H9 (cell line): Measurements from ENCODE around the gene TCEA2. TPM values are rescaled to one million over a fixed set of nuclear protein-coding genes. Genes with fewer than 3 reads are reported as not detected.
A peak's percentile ranks its signal among the peaks of the same experiment; 100 is the strongest.

Experiments used
- DNase-seq: peaks from one replicate; pipeline ENCODE4 v3.0.0-alpha.2; 2017
- H2AFZ ChIP-seq: one replicate; pipeline ENCODE4 v1.6.1; 2013; ENCODE audit warnings: mild to moderate bottlenecking, low read length, control low read depth, moderate library complexity
- H2AK5ac ChIP-seq: 2 replicates; pipeline ENCODE4 v1.6.1; 2013; ENCODE audit warnings: low read length, control low read depth, mixed read lengths; ENCODE audit not compliant: insufficient read length
- H2BK120ac ChIP-seq: one replicate; pipeline ENCODE4 v1.6.1; 2013; ENCODE audit warnings: low read depth, mild to moderate bottlenecking, low read length, control low read depth, inconsistent platforms; ENCODE audit not compliant: poor library complexity, severe bottlenecking
- H2BK12ac ChIP-seq: 2 replicates; pipeline ENCODE4 v1.6.1; 2013; ENCODE audit warnings: low read length, control low read depth, mixed read lengths, low read depth; ENCODE audit not compliant: insufficient read length
- H2BK15ac ChIP-seq: 2 replicates; pipeline ENCODE4 v1.6.1; 2013; ENCODE audit warnings: low read depth, low read length, control low read depth
- H2BK20ac ChIP-seq: one replicate; pipeline ENCODE4 v1.6.1; 2013; ENCODE audit warnings: low read depth, mild to moderate bottlenecking, low read length, control low read depth, inconsistent platforms; ENCODE audit not compliant: poor library complexity, severe bottlenecking
- H2BK5ac ChIP-seq: 2 replicates; pipeline ENCODE4 v1.6.1; 2013; ENCODE audit warnings: low read length, control low read depth, mixed read lengths; ENCODE audit not compliant: insufficient read length
- H3K14ac ChIP-seq: 2 replicates; pipeline ENCODE4 v1.6.1; 2013; ENCODE audit warnings: low read length, control low read depth; ENCODE audit not compliant: insufficient read depth
- H3K18ac ChIP-seq: 2 replicates; pipeline ENCODE4 v1.6.1; 2013; ENCODE audit warnings: low read depth, mild to moderate bottlenecking, mixed read lengths, low read length, control low read depth; ENCODE audit not compliant: insufficient read length
- H3K23ac ChIP-seq: 2 replicates; pipeline ENCODE4 v1.6.1; 2013; ENCODE audit warnings: low read length, control low read depth, mixed read lengths, low read depth; ENCODE audit not compliant: insufficient read length
- H3K23me2 ChIP-seq: 2 replicates; pipeline ENCODE4 v1.6.1; 2013; ENCODE audit warnings: low read depth, mild to moderate bottlenecking, mixed read lengths, low read length, control low read depth; ENCODE audit not compliant: insufficient read length, poor library complexity, severe bottlenecking
- H3K27ac ChIP-seq: 2 replicates; pipeline ENCODE4 v1.5.1; 2013; ENCODE audit warnings: low read length, control low read depth, mixed read lengths, low read depth; ENCODE audit not compliant: insufficient read length
- H3K27me3 ChIP-seq: 2 replicates; pipeline ENCODE4 v1.6.1; 2013; ENCODE audit warnings: low read length, control low read depth, inconsistent platforms; ENCODE audit not compliant: insufficient read depth
- H3K4ac ChIP-seq: 2 replicates; pipeline ENCODE4 v1.6.1; 2013; ENCODE audit warnings: low read depth, mild to moderate bottlenecking, control low read depth, inconsistent platforms, low read length, moderate library complexity
- H3K4me1 ChIP-seq: 2 replicates; pipeline ENCODE4 v1.6.1; 2013; ENCODE audit warnings: low read length, control low read depth, inconsistent platforms; ENCODE audit not compliant: insufficient read depth
- H3K4me2 ChIP-seq: 2 replicates; pipeline ENCODE4 v1.6.1; 2013; ENCODE audit warnings: low read length, control low read depth, mixed read lengths; ENCODE audit not compliant: insufficient read length, insufficient read depth
- H3K56ac ChIP-seq: 2 replicates; pipeline ENCODE4 v1.6.1; 2013; ENCODE audit warnings: low read depth, mild to moderate bottlenecking, mixed read lengths, low read length, control low read depth; ENCODE audit not compliant: insufficient read length
- H3K79me1 ChIP-seq: 2 replicates; pipeline ENCODE4 v1.6.1; 2013; ENCODE audit warnings: low read depth, mild to moderate bottlenecking, moderate library complexity, low read length, control low read depth, inconsistent platforms; ENCODE audit not compliant: insufficient read depth, poor library complexity, severe bottlenecking
- H3K79me2 ChIP-seq: 2 replicates; pipeline ENCODE4 v1.6.1; 2013; ENCODE audit warnings: low read length, control low read depth, inconsistent platforms; ENCODE audit not compliant: insufficient read depth
- H3K9ac ChIP-seq: 2 replicates; pipeline ENCODE4 v1.6.1; 2013; ENCODE audit warnings: low read length, control low read depth, mixed read lengths; ENCODE audit not compliant: insufficient read length; ENCODE audit errors: extremely low read depth
- H3K9me3 ChIP-seq: one replicate; pipeline ENCODE4 v1.6.1; 2013; ENCODE audit warnings: low read depth, low read length, inconsistent platforms; ENCODE audit not compliant: control insufficient read depth
- H3T11ph ChIP-seq: one replicate; pipeline ENCODE4 v1.6.1; 2013; ENCODE audit warnings: mild to moderate bottlenecking, low read length, control low read depth, inconsistent platforms
- H4K20me1 ChIP-seq: one replicate; pipeline ENCODE4 v1.6.1; 2013; ENCODE audit not compliant: control insufficient read depth, insufficient read length, insufficient read depth
- H4K5ac ChIP-seq: 2 replicates; pipeline ENCODE4 v1.6.1; 2013; ENCODE audit warnings: low read depth, mild to moderate bottlenecking, mixed read lengths, low read length, control low read depth; ENCODE audit not compliant: insufficient read length
- H4K8ac ChIP-seq: replicated peaks from 2 replicates; pipeline ENCODE4 v1.6.1; 2013; ENCODE audit warnings: low read length, control low read depth, mixed read lengths, low read depth; ENCODE audit not compliant: insufficient read length
- H4K91ac ChIP-seq: 2 replicates; pipeline ENCODE4 v1.6.1; 2013; ENCODE audit warnings: low read depth, mild to moderate bottlenecking, moderate library complexity, mixed read lengths, low read length, control low read depth; ENCODE audit not compliant: insufficient read length
- H3K27ac Mint-ChIP-seq, 3 experiments: 2 replicates in 2 of 3; 3 replicates in 1 of 3; pipeline ENCODE4 v1.8.0; 2020 to 2021; ENCODE audit warnings: mixed read lengths in 3 of 3, mild to moderate bottlenecking in 1 of 3, moderate library complexity in 1 of 3
- H3K27me3 Mint-ChIP-seq: 2 replicates; pipeline ENCODE4 v1.8.0; 2021; ENCODE audit warnings: low read depth, mild to moderate bottlenecking, moderate library complexity, mixed read lengths
- H3K36me3 Mint-ChIP-seq, 3 experiments: 2 replicates in 2 of 3; 3 replicates in 1 of 3; pipeline ENCODE4 v1.8.0; 2020 to 2021; ENCODE audit warnings: low read depth in 3 of 3, mixed read lengths in 3 of 3; ENCODE audit not compliant: insufficient read depth in 1 of 3
- H3K4me1 Mint-ChIP-seq, 2 experiments: 2 replicates each; pipeline ENCODE4 v1.8.0; 2020; ENCODE audit warnings: mixed read lengths in 2 of 2
- H3K4me3 Mint-ChIP-seq, 2 experiments: 2 replicates in 1 of 2; 3 replicates in 1 of 2; pipeline ENCODE4 v1.8.0; 2020 to 2021; ENCODE audit warnings: mild to moderate bottlenecking in 2 of 2, mixed read lengths in 2 of 2, moderate library complexity in 1 of 2
- H3K9me3 Mint-ChIP-seq, 2 experiments: 2 replicates in 1 of 2; 3 replicates in 1 of 2; pipeline ENCODE4 v1.8.0; 2020; ENCODE audit warnings: mild to moderate bottlenecking in 2 of 2, mixed read lengths in 2 of 2, moderate library complexity in 1 of 2
- CTCF ChIP-seq: fragments of 200-600 bp; sonication (generic); conservative IDR thresholded peaks from 3 replicates; pipeline ENCODE4 v1.8.0; 2021; ENCODE audit warnings: antibody characterized with exemption, mild to moderate bottlenecking
- WGBS: extraction: QIAGEN DNeasy Blood & Tissue Kit; methylation state at CpG from one replicate; pipeline ENCODE4 v1.1.7; 2013; ENCODE audit warnings: missing lambda C conversion rate, low lambda C conversion rate, mixed read lengths; ENCODE audit not compliant: insufficient read length; ENCODE audit errors: extremely low coverage; 5-methylcytosine and 5-hydroxymethylcytosine counted together
- total RNA-seq: library from RNA; stranded (reverse); gene quantifications from 2 replicates; pipeline ENCODE4 v1.2.1, GENCODE V29; 2021

The TCEA2 gene
- total RNA-seq, 1 experiment from 2014 or later, result 51.7 TPM

GRCh38 chr20:64069209-64069613 is 6.2 kb downstream of the TCEA2 start:
- H3K27ac Mint-ChIP-seq, result peak overlapping the region in 1 of 3 experiments; percentile 63; a peak in 1 of 7 replicates
- TF ChIP-seq CTCF, result no peak

More at GRCh38 chr20:64069209-64069613, 6.2 kb downstream of the TCEA2 start:
- Histone ChIP-seq H4K5ac (no peak overlapping the region), H4K20me1 (no peaks in the 10 kb centered on the region), H3K56ac (no peak overlapping the region), H3K4ac (no peak overlapping the region), H3K9ac (no peak overlapping the region), H3T11ph (no peak overlapping the region), H3K18ac (no peak overlapping the region), H2AK5ac (no peak overlapping the region), H3K79me2 (no peaks in the 10 kb centered on the region), H2AFZ (no peak overlapping the region), H3K9me3 (no peaks in the 10 kb centered on the region), H4K91ac (no peak overlapping the region), H3K14ac (no peak overlapping the region), H2BK20ac (no peak overlapping the region), H3K27me3 (no peaks in the 10 kb centered on the region), H3K23me2 (no peaks in the 10 kb centered on the region), H3K23ac (no peak overlapping the region), H3K27ac (no peak overlapping the region), H2BK15ac (no peak overlapping the region), H2BK5ac (no peak overlapping the region), H4K8ac (no peak overlapping the region), H2BK12ac (no peak overlapping the region), H3K79me1 (no peaks in the 10 kb centered on the region), H2BK120ac (no peak overlapping the region), H3K4me1 (peaks cover 1% of the 10 kb centered on the region; the same call in 1 of the 2 replicates), H3K4me2 (no peak overlapping the region)
- no peak overlapping the region for H3K4me3 Mint-ChIP-seq
- peaks cover 1% of the 10 kb centered on the region for H3K27me3 Mint-ChIP-seq
- no peaks in the 10 kb centered on the region for H3K9me3 Mint-ChIP-seq
- H3K36me3 Mint-ChIP-seq, result peaks cover 0 to 3% (median 0%) of the 10 kb centered on the region in 3 experiments; a peak in 4 of 7 replicates
- H3K4me1 Mint-ChIP-seq, result peaks cover 16 to 28% of the 10 kb centered on the region in 2 experiments
- DNase-seq, result no peak
- no CpG with 5 or more reads among the region's 20 CpGs for WGBS
